HG02571 (cell line): ENCODE results near the gene CPB1.
"Not testable (repeated sequence)": the region's sequence is repeated elsewhere in the genome, so short reads cannot be mapped to it uniquely, and the experiment has no call there.

ENCODE experiments used
- ATAC-seq: cut with Tn5 transposase; IDR thresholded peaks from one replicate; pipeline ENCODE4 v1.9.1; 2021; ENCODE audit warnings: mild to moderate bottlenecking, moderate library complexity; ENCODE audit not compliant: unreplicated experiment

CPB1 gene

GRCh38 chr3:148827585-148827984 is at the start of gene CPB1:
Gene CPB1 (plus strand): TSS chr3:148827811. CDS start chr3:148827824, 13 bp downstream.
- ATAC-seq = no peak

- ATAC-seq = no peak
Observed at GRCh38 chr3:148778926-148779325, 48.7 kb upstream of the CPB1 start.

- not testable (repeated sequence) for ATAC-seq
Observed at GRCh38 chr3:148785026-148785425, 42.6 kb upstream of the CPB1 start.

- ATAC-seq = not testable (repeated sequence)
Observed at GRCh38 chr3:148786159-148786558, 41.5 kb upstream of the CPB1 start.

- ATAC-seq = no peak
Observed at GRCh38 chr3:148789146-148789545, 38.5 kb upstream of the CPB1 start.

- ATAC-seq = no peak
Observed at GRCh38 chr3:148789906-148790305, 37.7 kb upstream of the CPB1 start.

GRCh38 chr3:148790370-148790769 is 37.2 kb upstream of the CPB1 start:
- ATAC-seq = no peak

- no peak for ATAC-seq
Observed at GRCh38 chr3:148790851-148791735, 36.5 kb upstream of the CPB1 start.

- ATAC-seq = no peak
Observed at GRCh38 chr3:148791920-148792319, 35.7 kb upstream of the CPB1 start.

- ATAC-seq = no peak
Observed at GRCh38 chr3:148792516-148792915, 35.1 kb upstream of the CPB1 start.

GRCh38 chr3:148796799-148797198 is 30.8 kb upstream of the CPB1 start:
- no peak for ATAC-seq

- ATAC-seq = no peak
Observed at GRCh38 chr3:148797795-148798194, 29.8 kb upstream of the CPB1 start.

- ATAC-seq = no peak
Observed at GRCh38 chr3:148800414-148800813, 27.2 kb upstream of the CPB1 start.

- ATAC-seq = no peak
Observed at GRCh38 chr3:148809835-148810234, 17.8 kb upstream of the CPB1 start.

- ATAC-seq = no peak
Observed at GRCh38 chr3:148815316-148816110, 12.1 kb upstream of the CPB1 start.

GRCh38 chr3:148816427-148816826 is 11.2 kb upstream of the CPB1 start:
- ATAC-seq = no peak

GRCh38 chr3:148816981-148817525 is 10.6 kb upstream of the CPB1 start:
- no peak for ATAC-seq

GRCh38 chr3:148820361-148821245 is 7.0 kb upstream of the CPB1 start:
- no peak for ATAC-seq

GRCh38 chr3:148823026-148823425 is 4.6 kb upstream of the CPB1 start:
- ATAC-seq = no peak

GRCh38 chr3:148825476-148825875 is 2.1 kb upstream of the CPB1 start:
- ATAC-seq = no peak
